T-helper 17 cell (primary cell): ENCODE data around the gene ARHGEF12. TPM values are rescaled to one million over a fixed set of nuclear protein-coding genes. Genes with fewer than 3 reads are reported as not detected.

Source experiments
- ATAC-seq: fragments of 150-1000 bp; cut with Tn5 transposase; 2 replicates; pipeline ENCODE4 v1.10.0; 2021; ENCODE audit warnings: mild to moderate bottlenecking, moderate library complexity
- DNase-seq, 3 donors: peaks; one replicate each; pipeline versions ENCODE4 v3.0.0 to v3.0.0-alpha.2; 2020 to 2021
- H3K9me3 ChIP-seq: one replicate; pipeline ENCODE4 v1.7.0; 2013; ENCODE audit warnings: low read length, mild to moderate bottlenecking; ENCODE audit not compliant: control insufficient read depth, poor library complexity, severe bottlenecking
- H3K27ac Mint-ChIP-seq: one replicate; pipeline ENCODE4 v1.8.0; 2022; ENCODE audit warnings: mild to moderate bottlenecking, moderate library complexity, mixed read lengths
- H3K27me3 Mint-ChIP-seq: one replicate; pipeline ENCODE4 v1.8.0; 2022; ENCODE audit warnings: mixed read lengths
- H3K36me3 Mint-ChIP-seq: one replicate; pipeline ENCODE4 v1.8.0; 2022; ENCODE audit warnings: low read depth, mixed read lengths
- H3K4me1 Mint-ChIP-seq: one replicate; pipeline ENCODE4 v1.8.0; 2022; ENCODE audit warnings: mild to moderate bottlenecking, mixed read lengths
- H3K4me3 Mint-ChIP-seq: one replicate; pipeline ENCODE4 v1.8.0; 2022; ENCODE audit warnings: mild to moderate bottlenecking, moderate library complexity, mixed read lengths
- total RNA-seq, 4 donors: library from RNA in 2 of 4; stranded (reverse) in 2 of 4; gene quantifications; one replicate each; pipeline ENCODE4 v1.2.3 and lab custom pipeline; 2022 to 2026

The ARHGEF12 gene
- total RNA-seq, 2 donors from 2014 or later, result 12.9 to 31.3 TPM

DNA sequence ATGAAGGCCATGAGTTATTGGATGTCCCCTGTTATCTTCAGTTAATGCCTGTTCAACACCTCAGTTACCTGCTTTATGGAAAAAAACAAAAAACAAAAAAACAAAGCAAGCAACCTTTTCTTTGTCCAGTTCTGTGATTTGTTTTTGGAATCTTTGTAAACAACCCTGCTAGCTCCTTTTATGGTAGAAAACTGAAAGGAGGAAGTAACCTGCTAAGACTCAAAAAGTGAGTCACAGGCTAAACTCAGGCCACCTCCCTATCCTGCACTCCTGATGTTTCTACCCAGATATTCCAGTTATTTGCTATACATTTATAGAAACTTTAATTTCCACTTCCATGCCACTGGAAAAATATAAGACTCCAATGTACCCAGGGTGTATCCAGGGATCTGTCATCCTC, 31.7 kb upstream of the ARHGEF12 start:
- ATAC-seq, result no peak

DNA sequence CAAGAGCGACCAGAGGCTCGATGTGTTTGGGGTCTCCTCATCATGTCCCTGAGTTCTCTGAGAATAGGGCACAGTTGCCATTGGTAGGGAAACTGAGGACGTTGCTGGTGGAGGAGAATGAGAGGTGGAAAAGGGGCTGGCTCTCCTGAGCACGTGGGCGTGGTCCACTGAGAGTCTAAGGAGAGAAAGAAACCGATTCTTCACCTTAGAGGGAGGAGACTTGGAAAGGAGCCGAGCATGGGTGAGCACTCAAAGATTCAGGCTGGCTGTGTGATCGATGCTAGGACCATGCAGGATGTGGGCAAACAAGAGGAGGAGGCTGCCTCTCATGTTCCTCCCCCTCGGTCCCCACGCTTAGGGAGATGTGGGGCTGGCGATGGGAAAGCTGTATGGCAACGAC, 30.9 kb upstream of the ARHGEF12 start:
- no peak overlapping the region for H3K4me3 Mint-ChIP-seq
- H3K4me1 Mint-ChIP-seq, result peaks cover 10% of the 10 kb centered on the region
- peaks cover 3% of the 10 kb centered on the region for H3K9me3 ChIP-seq
- H3K36me3 Mint-ChIP-seq, result no peaks in the 10 kb centered on the region
- peaks cover 45% of the 10 kb centered on the region for H3K27me3 Mint-ChIP-seq
- no peak overlapping the region for H3K27ac Mint-ChIP-seq
- no peak for DNase-seq
- ATAC-seq, result no peak

More for the DNA sequence above, 31.7 kb upstream of the ARHGEF12 start:
- peaks cover 10% of the 10 kb centered on the region for H3K4me1 Mint-ChIP-seq
- H3K36me3 Mint-ChIP-seq, result no peaks in the 10 kb centered on the region
- no peak overlapping the region for H3K4me3 Mint-ChIP-seq
- peaks cover 50% of the 10 kb centered on the region for H3K27me3 Mint-ChIP-seq
- H3K27ac Mint-ChIP-seq, result no peak overlapping the region
- peaks cover under 1% of the 10 kb centered on the region for H3K9me3 ChIP-seq
- DNase-seq, result no peak

DNA sequence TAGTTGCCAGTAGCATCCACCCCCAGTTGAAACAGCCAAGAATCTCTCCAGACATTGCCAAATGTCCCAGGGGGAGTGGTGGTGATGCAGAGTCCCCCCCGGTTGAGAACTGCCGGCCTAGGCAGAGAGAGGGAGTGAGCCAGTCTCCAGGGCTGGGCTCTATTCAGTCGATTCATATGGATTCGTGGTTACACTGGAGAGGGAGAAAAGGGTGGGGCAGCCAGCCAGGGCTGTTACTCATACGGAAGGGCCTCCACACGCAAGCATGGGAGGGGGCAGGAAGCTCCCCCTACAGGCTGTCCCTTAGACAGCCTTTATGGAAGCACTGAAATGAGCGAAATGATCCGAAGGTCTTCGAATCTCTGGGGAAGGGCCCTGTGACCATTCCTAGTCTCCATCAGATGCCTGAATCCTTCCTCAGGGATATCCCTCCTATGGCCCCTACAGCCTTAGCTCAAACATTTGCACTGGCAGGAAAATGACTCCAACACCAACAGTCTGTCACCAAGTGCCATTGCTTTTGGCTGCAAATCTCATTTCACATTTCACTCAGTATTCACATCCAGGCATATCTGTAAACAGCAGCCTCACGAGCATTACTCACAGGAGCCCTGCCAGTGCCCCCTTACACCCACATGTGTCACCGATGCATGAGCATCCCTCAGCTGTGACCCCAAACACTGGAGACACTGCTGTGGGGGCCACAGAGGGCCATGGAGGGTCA, 29.5 kb upstream of the ARHGEF12 start:
- Mint-ChIP-seq H3K36me3 (no peaks in the 10 kb centered on the region), H3K4me3 (no peak overlapping the region), H3K27me3 (peaks cover 41% of the 10 kb centered on the region), H3K27ac (no peak overlapping the region), H3K4me1 (peaks cover 10% of the 10 kb centered on the region)
- H3K9me3 ChIP-seq, result peaks cover 3% of the 10 kb centered on the region
- DNase-seq (no peak), ATAC-seq (no peak)

DNA sequence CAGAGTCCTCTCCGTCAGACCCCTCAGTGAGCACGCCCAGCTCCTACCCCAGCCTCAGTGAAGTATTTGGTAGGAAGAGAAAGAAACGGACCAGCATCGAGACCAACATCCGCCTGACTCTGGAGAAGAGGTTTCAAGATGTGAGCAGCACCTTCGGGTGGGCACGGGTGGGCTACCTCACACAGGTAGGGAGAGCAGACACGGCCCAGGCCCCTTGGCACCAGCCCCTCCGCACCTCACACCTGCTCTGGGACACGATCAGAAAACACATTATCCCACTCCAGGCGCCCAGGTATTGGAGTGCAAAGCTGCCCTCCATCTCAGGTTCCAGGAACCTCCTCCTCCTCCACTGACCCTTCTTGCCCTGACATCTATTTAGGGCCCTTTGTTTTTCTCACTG, 28.7 kb upstream of the ARHGEF12 start:
- H3K27ac Mint-ChIP-seq, result no peak overlapping the region
- peaks cover 3% of the 10 kb centered on the region for H3K9me3 ChIP-seq
- H3K4me3 Mint-ChIP-seq, result no peak overlapping the region
- H3K27me3 Mint-ChIP-seq, result peaks cover 35% of the 10 kb centered on the region
- peaks cover 10% of the 10 kb centered on the region for H3K4me1 Mint-ChIP-seq
- DNase-seq (no peak), ATAC-seq (no peak)
- no peaks in the 10 kb centered on the region for H3K36me3 Mint-ChIP-seq

DNA sequence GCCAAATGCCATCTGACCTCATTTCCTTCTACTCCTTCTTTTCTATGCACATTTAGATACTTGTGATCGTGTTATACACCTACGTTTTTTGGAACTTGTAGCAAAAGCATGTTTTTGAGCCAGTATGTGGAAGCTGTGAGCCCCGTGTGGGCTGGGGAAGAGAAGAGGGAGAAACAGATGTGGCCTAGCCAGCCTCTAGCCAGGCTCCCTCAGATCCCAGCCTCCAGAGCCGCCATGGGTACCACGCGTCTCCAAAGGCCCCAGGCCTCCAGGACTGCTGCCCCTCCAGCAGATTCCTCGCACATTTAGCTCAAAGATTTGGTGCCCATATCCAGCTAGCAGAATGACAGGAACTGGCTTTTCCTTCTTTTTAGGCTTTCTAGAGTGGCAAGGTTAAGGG, 28.1 kb upstream of the ARHGEF12 start:
- Mint-ChIP-seq H3K27me3 (peaks cover 39% of the 10 kb centered on the region), H3K4me3 (no peak overlapping the region), H3K4me1 (peaks cover 10% of the 10 kb centered on the region), H3K36me3 (no peaks in the 10 kb centered on the region), H3K27ac (peak overlapping the region; percentile 43)
- no peak for DNase-seq
- H3K9me3 ChIP-seq, result peaks cover 3% of the 10 kb centered on the region
- no peak for ATAC-seq

DNA sequence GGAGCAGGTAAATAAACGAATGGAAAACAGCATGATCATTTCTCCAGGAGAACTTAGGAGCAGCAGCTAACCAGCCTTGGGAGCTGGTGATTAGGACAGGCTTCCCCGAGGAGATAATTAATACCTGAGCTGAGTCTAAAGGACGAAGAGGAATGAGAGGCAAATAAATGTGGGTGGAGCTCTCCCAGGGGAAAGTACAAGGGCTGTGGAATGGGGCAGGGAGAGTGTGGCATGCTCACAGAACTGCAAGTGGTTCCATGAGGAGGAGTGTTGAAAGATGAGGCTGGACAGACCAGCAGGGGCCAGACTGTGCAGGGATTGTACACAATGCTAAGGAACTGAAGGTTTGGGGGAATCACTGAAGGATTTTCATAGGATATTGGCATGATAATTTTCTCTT, 25.3 kb upstream of the ARHGEF12 start:
- Mint-ChIP-seq H3K4me3 (no peak overlapping the region), H3K27me3 (peaks cover 26% of the 10 kb centered on the region), H3K36me3 (no peaks in the 10 kb centered on the region), H3K27ac (no peak overlapping the region), H3K4me1 (peaks cover 6% of the 10 kb centered on the region)
- DNase-seq (no peak), ATAC-seq (no peak)
- H3K9me3 ChIP-seq, result peaks cover 3% of the 10 kb centered on the region

DNA sequence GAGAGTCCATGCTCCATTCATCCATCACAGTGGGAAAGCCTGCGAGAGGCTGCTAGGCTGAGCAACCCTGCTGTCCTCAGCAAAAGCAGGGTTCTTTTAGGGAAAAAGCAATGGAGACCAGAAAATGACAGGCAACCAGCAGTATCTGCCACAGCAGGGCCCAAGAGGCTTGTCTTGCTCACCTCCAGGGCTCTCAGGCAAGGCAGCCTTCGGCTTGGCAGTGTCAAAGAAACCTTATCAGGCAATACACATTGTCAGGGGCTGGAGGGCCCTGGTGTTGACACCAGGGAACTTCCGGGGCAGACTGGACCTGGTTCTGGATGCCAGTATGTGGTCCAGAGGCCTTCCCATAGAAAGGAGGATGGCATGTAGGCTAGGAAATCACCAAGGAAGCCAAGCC, 21.4 kb upstream of the ARHGEF12 start:
- peaks cover 4% of the 10 kb centered on the region for H3K4me1 Mint-ChIP-seq
- no peak overlapping the region for H3K4me3 Mint-ChIP-seq
- no peak overlapping the region for H3K27ac Mint-ChIP-seq
- H3K27me3 Mint-ChIP-seq, result peaks cover 41% of the 10 kb centered on the region
- no peaks in the 10 kb centered on the region for H3K9me3 ChIP-seq
- ATAC-seq, result no peak
- DNase-seq, result no peak
- peaks cover 4% of the 10 kb centered on the region for H3K36me3 Mint-ChIP-seq

DNA sequence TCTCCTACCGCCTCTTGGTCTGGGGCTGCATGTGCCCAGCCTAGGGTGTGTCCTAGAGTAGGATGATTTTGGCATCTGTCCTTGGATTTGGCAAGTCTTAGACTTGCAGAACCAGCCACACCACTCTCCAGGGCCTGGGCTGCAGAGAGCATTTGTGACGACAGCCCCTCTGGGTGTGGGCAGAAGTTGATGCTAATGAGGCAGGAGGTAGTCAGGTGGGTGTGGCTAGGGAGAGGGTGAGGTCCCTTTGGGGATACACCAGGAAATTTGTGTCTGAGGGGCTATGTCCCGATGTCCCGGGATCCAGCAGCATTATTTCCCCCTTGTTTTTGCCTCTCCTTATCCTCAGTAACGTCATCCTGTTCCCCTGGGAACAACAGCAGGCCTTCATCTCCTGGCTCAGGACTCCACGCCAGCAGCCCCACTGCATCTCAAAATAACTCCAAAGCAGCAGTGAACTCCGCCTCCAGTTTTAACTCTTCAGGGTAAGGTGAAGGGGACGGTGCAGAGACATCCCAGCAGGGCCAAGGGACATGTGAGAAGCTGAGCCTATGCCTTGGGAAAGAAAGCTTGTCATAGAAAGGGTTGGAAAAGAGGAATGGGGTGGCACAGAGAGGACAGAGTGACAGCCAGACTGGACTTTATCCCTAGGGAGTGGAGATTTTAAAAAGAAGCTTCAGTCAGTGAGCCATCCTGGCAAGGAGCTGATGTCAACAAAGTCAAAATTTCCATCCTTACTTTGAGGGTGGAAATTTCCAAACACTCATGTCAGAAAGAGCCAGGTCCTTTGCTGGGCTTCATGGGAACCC, 19.1 kb upstream of the ARHGEF12 start:
- DNase-seq, result no peak
- Mint-ChIP-seq H3K27ac (no peak overlapping the region), H3K4me1 (peaks cover 4% of the 10 kb centered on the region), H3K4me3 (no peak overlapping the region), H3K36me3 (peaks cover 4% of the 10 kb centered on the region), H3K27me3 (peaks cover 52% of the 10 kb centered on the region)
- no peaks in the 10 kb centered on the region for H3K9me3 ChIP-seq
- ATAC-seq, result no peak

DNA sequence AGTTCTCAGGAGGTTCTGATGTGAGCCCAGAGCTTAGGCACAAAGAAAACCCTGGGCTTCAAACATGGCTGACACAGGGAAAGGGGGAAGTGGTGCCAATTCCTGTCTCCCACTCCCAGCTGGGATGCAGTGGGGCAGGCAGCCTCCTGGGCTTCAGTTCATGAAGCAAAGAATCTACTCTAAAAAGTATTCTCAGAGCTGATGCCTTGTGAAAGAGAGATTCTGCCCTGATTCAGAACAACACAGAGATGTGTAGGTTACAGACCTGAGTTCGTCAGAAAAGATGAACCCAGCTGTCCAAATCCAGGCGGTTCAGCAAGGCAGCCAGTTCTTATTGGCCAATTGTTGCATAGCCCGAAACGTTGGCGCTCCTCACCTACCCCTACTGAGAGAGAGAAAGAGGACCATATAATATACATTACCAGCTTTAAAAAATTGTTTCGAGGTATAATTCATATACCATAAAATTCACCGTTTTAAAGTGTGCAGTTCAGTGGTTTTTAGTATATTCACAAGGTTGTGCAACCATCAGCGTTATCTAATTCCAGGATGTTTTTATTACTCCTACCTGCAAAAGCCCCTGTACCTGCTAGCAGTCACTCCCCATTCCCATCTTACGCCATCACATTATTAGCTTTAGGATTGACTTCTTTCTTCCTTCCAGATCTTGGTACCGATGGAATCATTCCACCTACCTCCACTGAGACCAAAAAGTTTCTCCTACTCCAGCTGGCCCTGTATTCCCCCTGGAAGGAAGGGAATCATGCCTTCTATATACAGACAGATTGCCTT, 18.3 kb upstream of the ARHGEF12 start:
- no peak overlapping the region for H3K27ac Mint-ChIP-seq
- H3K4me3 Mint-ChIP-seq, result no peak overlapping the region
- peaks cover 52% of the 10 kb centered on the region for H3K27me3 Mint-ChIP-seq
- no peaks in the 10 kb centered on the region for H3K9me3 ChIP-seq
- DNase-seq (no peak), ATAC-seq (no peak)
- peaks cover 4% of the 10 kb centered on the region for H3K36me3 Mint-ChIP-seq
- H3K4me1 Mint-ChIP-seq, result peaks cover 4% of the 10 kb centered on the region

DNA sequence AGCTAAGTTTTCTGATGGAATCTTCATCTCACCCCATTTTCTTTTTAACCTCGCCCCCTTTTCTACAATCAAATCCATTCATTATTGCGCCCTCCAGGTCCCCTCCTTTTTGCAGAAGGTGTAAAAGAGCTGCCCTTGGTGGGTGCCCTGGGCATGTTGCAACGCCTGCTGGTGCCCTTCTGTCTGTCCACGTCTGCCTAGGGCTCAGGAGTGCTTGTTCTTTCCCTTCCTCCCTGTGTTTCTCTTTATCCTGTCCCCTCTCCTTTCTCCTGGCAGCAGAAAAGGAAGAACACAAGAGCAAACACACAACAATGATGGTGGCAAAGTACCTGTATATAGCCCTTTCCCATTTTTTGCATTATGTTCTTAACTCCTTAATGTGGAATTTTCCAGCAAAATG, 17.3 kb upstream of the ARHGEF12 start:
- Mint-ChIP-seq H3K4me1 (peaks cover 3% of the 10 kb centered on the region), H3K27me3 (peaks cover 56% of the 10 kb centered on the region), H3K27ac (no peak overlapping the region), H3K36me3 (peaks cover 4% of the 10 kb centered on the region), H3K4me3 (no peak overlapping the region)
- no peaks in the 10 kb centered on the region for H3K9me3 ChIP-seq
- no peak for DNase-seq
- ATAC-seq, result no peak

DNA sequence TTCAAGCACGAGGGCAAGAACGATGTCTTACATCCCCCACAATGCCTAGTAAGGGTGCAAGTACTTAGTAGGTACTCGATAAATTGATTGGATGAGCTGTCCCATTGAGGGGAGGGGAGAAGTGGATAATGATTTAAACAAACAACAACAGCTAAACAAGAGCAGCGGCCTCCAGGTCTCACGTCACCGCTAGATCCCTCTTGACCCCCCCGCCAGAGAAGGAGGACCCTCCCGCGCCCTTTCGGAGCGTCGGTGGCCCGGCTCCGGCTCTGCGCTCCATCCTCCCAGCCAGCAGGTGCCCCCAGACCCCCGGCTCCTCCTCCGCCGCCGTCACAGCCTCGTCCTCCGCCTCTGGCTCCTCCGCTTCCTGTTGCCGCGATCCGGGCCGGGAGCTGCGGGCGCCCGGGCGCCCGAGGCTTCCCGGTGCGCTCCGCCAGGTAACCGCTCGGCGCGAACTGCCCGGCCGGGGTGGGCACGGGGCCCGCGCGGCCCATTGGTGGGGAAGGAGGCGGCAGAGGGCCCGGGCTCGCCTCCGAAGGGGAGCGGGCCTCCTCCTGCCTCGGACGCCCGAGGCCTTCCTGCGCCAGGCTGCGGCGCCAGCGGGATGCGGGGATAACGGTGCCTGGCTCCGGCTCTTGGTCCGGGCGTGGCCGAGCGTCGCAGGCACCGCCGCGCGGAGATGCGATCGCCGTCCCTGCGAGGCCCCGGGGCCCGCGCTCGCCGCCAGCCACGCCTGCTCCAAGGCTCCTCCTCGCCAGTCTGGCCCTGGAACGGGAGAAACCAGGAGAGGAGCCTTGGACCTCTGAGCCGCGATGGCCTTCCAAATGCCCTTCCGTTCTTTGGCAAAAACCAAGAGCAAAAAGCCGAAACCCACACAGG, 11.0 kb upstream of the ARHGEF12 start, which contains the start of gene TLCD5:
Gene TLCD5, plus strand, starts transcription at position 368 of the 879 bp plus-strand sequence. CDS start 2,143 bp downstream, outside the sequence.
- ATAC-seq (peak; percentile 71), DNase-seq (peak in 1 of 3 donors; percentile 19)
- Mint-ChIP-seq H3K36me3 (no peaks in the 10 kb centered on the region), H3K4me1 (peaks cover 29% of the 10 kb centered on the region), H3K27ac (peak within 1 kb of the TSS; percentile 57), H3K4me3 (peak within 1 kb of the TSS; percentile 88), H3K27me3 (peaks cover 58% of the 10 kb centered on the region)
- no peaks in the 10 kb centered on the region for H3K9me3 ChIP-seq

DNA sequence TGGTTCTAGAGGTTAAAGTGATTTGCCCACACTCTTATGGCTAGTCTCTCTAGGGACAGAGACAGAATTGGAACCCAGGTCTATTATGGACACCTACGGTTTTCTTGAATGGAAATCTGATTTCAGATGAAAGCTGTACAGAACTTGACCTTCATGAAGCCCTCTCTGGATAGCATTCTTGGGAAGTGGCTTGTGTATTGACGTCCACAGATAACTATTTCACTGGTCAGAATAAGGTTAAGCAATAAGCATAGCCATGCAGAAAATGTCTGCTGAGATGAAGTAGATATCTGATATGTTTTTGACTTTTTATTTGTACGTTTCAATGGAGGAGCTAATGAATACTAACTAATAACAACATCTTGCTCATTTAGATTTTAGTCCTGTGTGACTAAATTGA, 10.0 kb upstream of the ARHGEF12 start:
- Mint-ChIP-seq H3K4me3 (peak overlapping the region; percentile 82), H3K27me3 (peaks cover 63% of the 10 kb centered on the region), H3K27ac (no peak overlapping the region), H3K36me3 (no peaks in the 10 kb centered on the region), H3K4me1 (peaks cover 29% of the 10 kb centered on the region)
- DNase-seq, result no peak
- no peak for ATAC-seq
- H3K9me3 ChIP-seq, result no peaks in the 10 kb centered on the region
